ENCODE data around the gene TTLL4. TPM values are rescaled to one million over a fixed set of nuclear protein-coding genes. Genes with fewer than 3 reads are reported as not detected.

The TTLL4 gene
- total and polyA plus RNA-seq, 2 experiments from 2014 or later: 53.5 to 77.8 TPM

DNA sequence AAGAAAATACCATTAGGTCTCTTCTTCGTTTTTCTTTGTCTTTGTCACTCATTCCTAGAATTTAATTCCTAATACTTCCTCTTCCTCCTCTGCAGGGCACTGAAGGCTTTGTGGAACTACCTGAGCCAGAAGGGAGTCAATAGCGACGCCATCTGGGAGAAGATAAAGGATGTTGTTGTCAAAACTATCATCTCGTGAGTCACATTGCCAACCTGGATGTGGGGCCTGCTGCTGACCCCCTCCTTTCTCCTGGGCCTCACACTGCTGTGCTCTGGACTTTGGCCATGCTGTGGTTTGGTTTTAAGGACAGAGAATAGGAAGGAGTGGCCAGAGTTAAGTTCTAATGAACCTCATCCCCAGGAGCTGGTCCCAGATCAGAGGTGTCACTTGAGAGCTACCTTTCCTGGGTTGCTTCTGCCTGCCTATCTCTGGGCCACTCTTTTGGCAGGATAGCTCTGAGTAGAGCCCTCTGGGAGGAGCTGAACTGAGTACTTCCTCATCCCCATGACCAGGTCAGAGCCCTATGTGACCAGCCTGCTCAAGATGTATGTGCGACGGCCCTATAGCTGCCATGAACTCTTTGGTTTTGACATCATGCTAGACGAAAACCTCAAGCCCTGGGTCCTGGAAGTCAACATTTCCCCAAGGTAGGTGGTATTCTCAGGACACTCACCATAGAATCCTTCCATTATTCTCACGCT is 38.3 kb downstream of the TTLL4 start (continued):
- TF ChIP-seq NANOG (IDR thresholded peaks at IDR 0.05; ENCODE audit: borderline replicate concordance): no peak
- no peak for TF ChIP-seq EZH2 (IDR thresholded peaks at IDR 0.05; ENCODE audit: low read depth, unreplicated experiment)
- TF ChIP-seq, protein P1, sequence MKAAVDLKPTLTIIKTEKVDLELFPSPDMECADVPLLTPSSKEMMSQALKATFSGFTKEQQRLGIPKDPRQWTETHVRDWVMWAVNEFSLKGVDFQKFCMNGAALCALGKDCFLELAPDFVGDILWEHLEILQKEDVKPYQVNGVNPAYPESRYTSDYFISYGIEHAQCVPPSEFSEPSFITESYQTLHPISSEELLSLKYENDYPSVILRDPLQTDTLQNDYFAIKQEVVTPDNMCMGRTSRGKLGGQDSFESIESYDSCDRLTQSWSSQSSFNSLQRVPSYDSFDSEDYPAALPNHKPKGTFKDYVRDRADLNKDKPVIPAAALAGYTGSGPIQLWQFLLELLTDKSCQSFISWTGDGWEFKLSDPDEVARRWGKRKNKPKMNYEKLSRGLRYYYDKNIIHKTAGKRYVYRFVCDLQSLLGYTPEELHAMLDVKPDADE (IDR thresholded peaks at IDR 0.05): no peak
- no peak for TF ChIP-seq EZH2phosphoT487 (IDR thresholded peaks at IDR 0.05; ENCODE audit: unreplicated experiment)
- no peak for TF ChIP-seq JUNB (IDR thresholded peaks at IDR 0.05; ENCODE audit: unreplicated experiment)
- TF ChIP-seq CTCF (conservative IDR thresholded peaks at IDR 0.05; ENCODE audit: low read depth in 2 of 2): no peak
- no peak for TF ChIP-seq ZNF114 (CRISPR knock-in tag; IDR thresholded peaks at IDR 0.05)
- TF ChIP-seq, protein P2, sequence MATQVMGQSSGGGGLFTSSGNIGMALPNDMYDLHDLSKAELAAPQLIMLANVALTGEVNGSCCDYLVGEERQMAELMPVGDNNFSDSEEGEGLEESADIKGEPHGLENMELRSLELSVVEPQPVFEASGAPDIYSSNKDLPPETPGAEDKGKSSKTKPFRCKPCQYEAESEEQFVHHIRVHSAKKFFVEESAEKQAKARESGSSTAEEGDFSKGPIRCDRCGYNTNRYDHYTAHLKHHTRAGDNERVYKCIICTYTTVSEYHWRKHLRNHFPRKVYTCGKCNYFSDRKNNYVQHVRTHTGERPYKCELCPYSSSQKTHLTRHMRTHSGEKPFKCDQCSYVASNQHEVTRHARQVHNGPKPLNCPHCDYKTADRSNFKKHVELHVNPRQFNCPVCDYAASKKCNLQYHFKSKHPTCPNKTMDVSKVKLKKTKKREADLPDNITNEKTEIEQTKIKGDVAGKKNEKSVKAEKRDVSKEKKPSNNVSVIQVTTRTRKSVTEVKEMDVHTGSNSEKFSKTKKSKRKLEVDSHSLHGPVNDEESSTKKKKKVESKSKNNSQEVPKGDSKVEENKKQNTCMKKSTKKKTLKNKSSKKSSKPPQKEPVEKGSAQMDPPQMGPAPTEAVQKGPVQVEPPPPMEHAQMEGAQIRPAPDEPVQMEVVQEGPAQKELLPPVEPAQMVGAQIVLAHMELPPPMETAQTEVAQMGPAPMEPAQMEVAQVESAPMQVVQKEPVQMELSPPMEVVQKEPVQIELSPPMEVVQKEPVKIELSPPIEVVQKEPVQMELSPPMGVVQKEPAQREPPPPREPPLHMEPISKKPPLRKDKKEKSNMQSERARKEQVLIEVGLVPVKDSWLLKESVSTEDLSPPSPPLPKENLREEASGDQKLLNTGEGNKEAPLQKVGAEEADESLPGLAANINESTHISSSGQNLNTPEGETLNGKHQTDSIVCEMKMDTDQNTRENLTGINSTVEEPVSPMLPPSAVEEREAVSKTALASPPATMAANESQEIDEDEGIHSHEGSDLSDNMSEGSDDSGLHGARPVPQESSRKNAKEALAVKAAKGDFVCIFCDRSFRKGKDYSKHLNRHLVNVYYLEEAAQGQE (IDR thresholded peaks at IDR 0.05; ENCODE audit: unreplicated experiment): no peak
- TF ChIP-seq ZNF331 (CRISPR knock-in tag; IDR thresholded peaks at IDR 0.05; ENCODE audit: low read depth): no peak

GRCh38 chr2:218754201-218754600 is 43.6 kb downstream of the TTLL4 start:
- Histone ChIP-seq H3K4me2 (no peak overlapping the region), H3K4me1 (ENCODE audit: insufficient read depth) (no peaks in the 10 kb centered on the region), H3K27me3 (ENCODE audit: insufficient read depth) (no peaks in the 10 kb centered on the region), H3K79me2 (replicated peaks; ENCODE audit: insufficient read depth) (no peaks in the 10 kb centered on the region), H2AFZ (no peak overlapping the region), H3K4me3 (no peak overlapping the region), H3K27ac (ENCODE audit: low read depth) (no peak overlapping the region), H3F3A (replicated peaks; ENCODE audit: low read depth) (no peaks in the 10 kb centered on the region), H3K9me2 (ENCODE audit: insufficient read depth) (no peaks in the 10 kb centered on the region), H4K20me1 (replicated peaks; ENCODE audit: insufficient read depth) (peaks cover 6% of the 10 kb centered on the region; the same call in 1 of the 2 replicates), H3K36me3 (ENCODE audit: insufficient read depth) (peaks cover 34% of the 10 kb centered on the region)
- no peaks in the 10 kb centered on the region for H3K4me1 Mint-ChIP-seq
- H3K27me3 Mint-ChIP-seq (ENCODE audit: insufficient read depth, low read depth, poor library complexity): peaks cover 2% of the 10 kb centered on the region
- DNase-seq (ENCODE audit: low spot score) (no peak), ATAC-seq (no peak)
- no peak overlapping the region for H3K4me3 Mint-ChIP-seq
- no peaks in the 10 kb centered on the region for H3K9me3 Mint-ChIP-seq
- H3K27ac Mint-ChIP-seq: no peak overlapping the region
- H3K36me3 Mint-ChIP-seq (ENCODE audit: low read depth): peaks cover 53% of the 10 kb centered on the region
- TF ChIP-seq ZNF114 (CRISPR knock-in tag; IDR thresholded peaks at IDR 0.05) (no peak), CREB1 (CRISPR knock-in tag; IDR thresholded peaks at IDR 0.05; ENCODE audit: low read depth) (no peak), ZNF331 (CRISPR knock-in tag; IDR thresholded peaks at IDR 0.05; ENCODE audit: low read depth) (no peak), STAT1 (IDR thresholded peaks at IDR 0.05; ENCODE audit: unreplicated experiment) (no peak), JUNB (IDR thresholded peaks at IDR 0.05; ENCODE audit: unreplicated experiment) (no peak)

All from GM23338 (cell line).